Ramos (cell line): ENCODE data around the gene FBXL3.

Experiments used
- in situ Hi-C: fragments of 300-500 bp; cut with MboI; formaldehyde crosslinking; loops from one replicate; pipeline ENCODE4 v1.14.3; 2022; ENCODE audit warnings: low sequenced_read_pairs; ENCODE audit not compliant: unreplicated experiment

The FBXL3 gene

GRCh38 chr13:77026861-77027621, at the start of gene FBXL3:
FBXL3 (minus strand) TSS chr13:77027159; CDS start chr13:77021860, 5,299 bp downstream.
- in situ Hi-C loops = no loop called here

- in situ Hi-C loops = no loop called here
Measured at GRCh38 chr13:77067519-77067918, 40.6 kb upstream of the FBXL3 start.

GRCh38 chr13:77065461-77066147, 38.6 kb upstream of the FBXL3 start:
- in situ Hi-C loops = no loop called here

- in situ Hi-C loops = no loop called here
Measured at GRCh38 chr13:77062097-77062496, 35.1 kb upstream of the FBXL3 start.

- in situ Hi-C loops = no loop called here
Measured at GRCh38 chr13:77061362-77061761, 34.4 kb upstream of the FBXL3 start.

GRCh38 chr13:77056886-77057285, 29.9 kb upstream of the FBXL3 start:
- in situ Hi-C loops = no loop called here

GRCh38 chr13:77056382-77056781, 29.4 kb upstream of the FBXL3 start:
- in situ Hi-C loops = no loop called here

- in situ Hi-C loops = no loop called here
Measured at GRCh38 chr13:77055158-77055557, 28.2 kb upstream of the FBXL3 start.

GRCh38 chr13:77053192-77053591, 26.2 kb upstream of the FBXL3 start:
- in situ Hi-C loops = no loop called here

GRCh38 chr13:77048681-77049080, 21.7 kb upstream of the FBXL3 start:
- in situ Hi-C loops = no loop called here

GRCh38 chr13:77047649-77048343, 20.8 kb upstream of the FBXL3 start:
- in situ Hi-C loops = no loop called here

GRCh38 chr13:77042566-77043177, 15.7 kb upstream of the FBXL3 start:
- in situ Hi-C loops = no loop called here

- in situ Hi-C loops = no loop called here
Measured at GRCh38 chr13:77040835-77041234, 13.9 kb upstream of the FBXL3 start.

GRCh38 chr13:77040076-77040475, 13.1 kb upstream of the FBXL3 start:
- in situ Hi-C loops = no loop called here

GRCh38 chr13:77038907-77039480, 12.0 kb upstream of the FBXL3 start:
- in situ Hi-C loops = no loop called here

GRCh38 chr13:77036279-77036678, 9.3 kb upstream of the FBXL3 start:
- in situ Hi-C loops = no loop called here

- in situ Hi-C loops = no loop called here
Measured at GRCh38 chr13:77034881-77035280, 7.9 kb upstream of the FBXL3 start.

GRCh38 chr13:77033717-77034302, 6.9 kb upstream of the FBXL3 start:
- in situ Hi-C loops = no loop called here

- in situ Hi-C loops = no loop called here
Measured at GRCh38 chr13:77031656-77032243, 4.8 kb upstream of the FBXL3 start.

GRCh38 chr13:77029436-77029835, 2.5 kb upstream of the FBXL3 start:
- in situ Hi-C loops = no loop called here
